HG03108 (cell line): ENCODE data around the gene C10orf95.
"Not testable (repeated sequence)": the region's sequence is repeated elsewhere in the genome, so short reads cannot be mapped to it uniquely, and the experiment has no call there.

Experiments
- ATAC-seq: cut with Tn5 transposase; IDR thresholded peaks from one replicate; pipeline ENCODE4 v1.9.1; 2021; ENCODE audit warnings: moderate library complexity; ENCODE audit not compliant: unreplicated experiment

Gene C10orf95

DNA sequence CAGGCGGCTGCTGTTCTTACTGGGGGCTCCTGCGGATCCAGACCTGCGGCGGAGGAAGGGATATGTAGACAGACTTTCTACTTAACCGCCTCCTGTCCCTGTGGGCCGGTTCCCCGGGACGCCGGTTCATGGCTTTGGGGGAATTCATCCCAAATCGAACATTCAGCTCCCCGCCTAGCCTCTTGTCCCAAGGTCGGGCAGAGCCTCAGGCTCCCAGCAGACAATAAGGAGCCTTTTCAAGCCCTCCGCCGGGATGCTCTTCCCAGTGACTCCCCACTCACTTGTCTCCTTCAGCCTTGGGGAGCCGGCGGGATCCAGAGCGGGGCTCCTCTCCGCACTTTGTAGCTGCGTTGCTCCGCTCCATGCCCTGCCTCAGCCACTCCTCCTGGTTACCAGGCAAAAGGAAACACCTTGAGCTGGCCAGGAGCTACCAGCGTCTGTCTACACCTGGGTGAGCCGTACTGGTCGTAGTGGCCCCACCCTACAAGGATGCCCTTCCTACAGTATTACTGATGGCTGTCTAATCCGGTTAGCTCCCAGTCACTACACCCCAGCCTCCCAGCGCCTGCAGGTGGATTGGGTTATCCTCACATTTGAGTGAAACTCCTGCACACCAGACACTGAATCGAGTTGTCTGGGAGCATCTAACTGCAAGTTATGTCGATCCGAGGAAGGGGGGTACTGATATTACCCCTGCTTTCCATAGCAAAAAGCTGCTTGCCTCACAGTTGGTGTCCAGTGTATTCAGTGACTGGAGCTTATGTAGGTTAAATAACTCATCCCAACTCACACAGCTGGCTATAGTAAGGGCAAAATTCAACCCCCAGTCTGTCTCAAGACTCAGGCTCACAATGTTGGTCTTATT, at the start of gene C10orf95:
Gene C10orf95, minus strand, starts transcription at position 439 of the 865 bp plus-strand sequence. CDS start 450 bp downstream, outside the sequence.
- no peak for ATAC-seq

GRCh38 chr10:102500686-102501085, 49.3 kb upstream of the C10orf95 start:
- ATAC-seq = not testable (repeated sequence)

DNA sequence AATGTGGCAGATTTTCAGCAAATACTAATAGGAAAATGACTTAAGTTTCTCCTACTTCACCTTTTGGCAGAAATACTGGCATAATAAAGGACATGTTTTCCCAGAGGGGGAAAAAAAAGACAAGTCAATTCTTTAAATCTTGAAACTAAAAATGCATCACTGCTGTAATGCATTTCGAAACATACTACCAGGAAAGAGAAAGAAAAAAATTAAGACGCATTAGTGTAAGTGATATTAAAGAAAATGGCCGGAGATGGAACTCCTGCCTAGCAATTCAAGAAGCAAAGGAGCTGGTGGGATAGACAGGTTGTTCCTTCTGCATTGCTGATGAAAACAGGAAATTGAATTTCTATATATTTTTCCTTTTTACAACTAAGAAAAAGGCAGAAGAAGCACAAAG, 48.0 kb upstream of the C10orf95 start:
- no peak for ATAC-seq

GRCh38 chr10:102497545-102497944, 46.2 kb upstream of the C10orf95 start:
- no peak for ATAC-seq

GRCh38 chr10:102493771-102494170, 42.4 kb upstream of the C10orf95 start:
- ATAC-seq = no peak

- ATAC-seq = no peak
Measured at GRCh38 chr10:102492983-102493382, 41.6 kb upstream of the C10orf95 start.

DNA sequence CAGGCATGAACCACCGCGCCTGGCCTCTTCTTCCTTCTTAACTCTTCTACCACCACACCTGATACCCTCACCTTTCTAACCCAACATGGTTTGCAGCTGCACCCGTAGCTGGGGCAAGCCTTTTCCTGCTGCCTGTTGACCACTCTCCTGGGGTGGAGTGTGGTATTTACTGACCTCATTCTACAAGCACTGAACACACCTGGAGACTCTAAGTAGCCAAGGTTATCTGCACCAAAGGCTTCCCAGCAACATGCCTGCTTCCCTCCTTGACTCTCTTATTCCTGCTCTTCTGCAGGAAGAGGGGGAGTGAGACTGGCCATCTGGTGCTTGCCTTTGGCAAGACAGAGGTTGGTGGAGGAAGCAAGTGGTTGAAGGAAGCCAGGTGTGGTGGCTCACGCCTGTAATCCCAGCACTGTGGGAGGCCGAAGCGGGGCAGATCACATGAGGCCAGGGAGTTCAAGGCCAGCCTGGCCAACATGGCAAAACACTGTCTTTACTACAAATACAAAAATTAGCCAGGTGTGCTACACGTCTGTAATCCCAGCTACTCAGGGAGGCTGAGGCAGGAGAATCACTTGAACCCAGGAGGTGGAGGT, 41.1 kb upstream of the C10orf95 start:
- no peak for ATAC-seq

- no peak for ATAC-seq
Measured at GRCh38 chr10:102491136-102491535, 39.8 kb upstream of the C10orf95 start.

DNA sequence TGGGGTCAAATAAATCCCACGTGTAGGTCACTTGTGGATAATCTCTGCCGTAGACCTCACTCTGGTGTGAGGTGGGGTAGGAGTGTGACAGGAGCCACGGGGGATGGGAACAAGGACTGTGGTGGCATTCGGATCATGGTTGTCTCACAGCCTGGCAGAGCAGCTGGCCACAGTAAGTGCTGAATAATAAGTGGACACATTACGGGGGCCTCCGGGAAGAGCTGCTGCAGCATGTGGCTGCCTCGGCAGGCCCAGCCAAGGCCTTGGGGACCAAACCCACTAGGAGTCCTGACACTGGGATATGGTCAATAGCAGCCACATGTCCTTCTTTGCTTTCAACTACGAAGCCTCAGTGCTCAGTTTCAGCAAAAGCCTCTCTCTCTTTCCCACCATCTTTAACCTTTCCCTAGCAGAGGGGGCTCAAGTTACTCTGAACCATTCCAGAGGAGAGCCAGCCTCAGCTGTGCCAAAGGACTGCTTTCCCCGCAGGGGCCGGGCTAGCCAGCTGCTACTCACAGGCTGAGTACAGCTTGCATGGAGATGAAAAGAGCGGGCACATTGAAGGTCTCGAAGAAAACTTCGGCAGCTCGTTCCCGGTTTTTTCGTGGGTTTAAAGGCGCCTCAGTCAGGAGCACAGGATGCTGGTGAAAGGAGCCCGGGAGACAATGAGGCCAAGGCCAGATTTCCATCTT, 33.9 kb upstream of the C10orf95 start:
- no peak for ATAC-seq

- ATAC-seq = no peak
Measured at GRCh38 chr10:102484021-102484420, 32.7 kb upstream of the C10orf95 start.

GRCh38 chr10:102480396-102480795, 29.1 kb upstream of the C10orf95 start:
- ATAC-seq = no peak

DNA sequence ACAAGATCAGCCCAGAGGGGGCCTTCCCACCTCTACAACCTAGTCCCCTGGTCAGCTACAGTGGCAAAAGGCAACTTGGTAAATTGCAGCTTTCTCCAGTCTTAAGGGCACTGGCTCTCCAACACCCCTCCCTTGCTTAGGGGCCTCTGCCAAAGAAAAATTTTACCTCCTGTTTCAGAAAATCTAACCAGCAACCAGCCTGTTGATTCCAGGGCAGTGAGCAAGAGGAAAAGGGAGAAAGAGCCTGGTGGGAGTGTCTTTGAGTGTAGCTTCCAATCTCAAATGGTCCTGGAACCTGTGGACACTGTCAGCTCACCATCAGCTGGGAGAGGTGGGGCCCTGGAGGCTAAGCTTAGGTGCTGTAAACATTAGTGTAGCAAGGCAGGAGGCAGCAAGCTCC, 28.3 kb upstream of the C10orf95 start:
- ATAC-seq = no peak

- ATAC-seq = no peak
Measured at GRCh38 chr10:102476466-102477141, 25.3 kb upstream of the C10orf95 start.

DNA sequence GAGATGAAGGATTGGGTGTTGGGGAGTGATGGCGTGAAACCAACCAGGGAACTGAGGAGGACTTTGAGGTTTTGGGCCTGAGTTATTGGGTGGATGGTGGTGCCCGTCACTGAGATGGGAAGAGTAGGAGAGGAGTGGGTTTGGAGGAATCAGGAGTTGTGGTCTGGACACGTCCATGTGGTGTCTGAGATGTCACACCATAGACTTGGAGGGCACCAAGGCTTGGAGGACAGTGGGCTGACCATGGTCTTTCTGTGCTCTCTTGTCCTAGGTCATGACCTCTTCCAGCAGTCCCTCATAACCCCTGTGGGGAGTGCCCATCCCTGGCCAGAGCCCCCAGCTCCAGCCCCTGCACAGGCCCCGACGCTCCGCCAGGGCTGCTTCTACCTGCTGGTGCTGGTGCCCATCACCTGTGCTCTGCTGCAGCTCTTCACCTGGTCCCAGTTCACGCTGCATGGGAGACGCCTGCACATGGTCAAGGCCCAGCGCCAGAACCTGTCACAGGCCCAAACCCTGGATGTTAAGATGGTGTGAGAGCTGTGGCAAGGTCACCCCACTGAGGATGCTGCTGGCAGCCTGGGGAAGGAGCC, 24.2 kb upstream of the C10orf95 start:
- no peak for ATAC-seq

DNA sequence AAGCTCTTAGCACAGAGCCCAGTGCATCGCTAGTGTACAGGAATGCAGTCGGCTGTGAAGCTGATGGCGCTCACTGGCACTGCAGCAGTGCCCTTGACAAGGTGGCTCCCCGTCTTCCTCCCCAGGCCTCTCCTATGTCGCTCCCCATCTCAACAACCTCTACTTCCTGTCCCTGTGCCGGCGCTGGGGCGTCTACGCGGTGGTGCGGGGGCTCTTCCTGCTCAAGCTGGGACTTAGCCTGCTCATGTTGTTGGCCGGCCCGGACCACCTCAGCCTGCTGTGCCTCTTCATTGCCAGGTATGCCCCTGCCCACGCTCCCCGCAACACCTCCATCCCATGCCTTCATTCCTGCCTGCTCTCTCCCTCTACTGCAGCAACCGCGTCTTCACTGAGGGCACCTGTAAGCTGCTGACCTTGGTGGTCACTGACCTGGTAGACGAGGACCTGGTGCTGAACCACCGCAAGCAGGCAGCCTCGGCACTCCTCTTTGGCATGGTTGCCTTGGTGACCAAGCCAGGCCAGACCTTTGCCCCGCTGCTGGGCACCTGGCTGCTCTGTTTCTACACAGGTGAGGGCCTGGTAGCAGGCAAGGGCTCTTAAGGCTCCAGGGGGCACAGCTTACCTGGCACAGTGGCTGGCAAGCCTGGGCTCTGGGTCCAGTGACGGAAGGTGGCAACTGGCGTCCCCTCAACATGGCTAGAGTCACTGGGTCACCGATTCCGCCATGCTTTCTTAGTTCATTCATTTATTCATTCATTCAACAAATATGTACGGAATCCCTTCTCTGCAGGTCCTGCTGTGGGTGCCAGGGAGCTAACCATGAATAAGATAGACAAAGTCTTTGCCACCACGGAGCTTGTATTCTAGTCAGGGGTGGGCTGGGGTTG, 22.3 kb upstream of the C10orf95 start:
- ATAC-seq = no peak

DNA sequence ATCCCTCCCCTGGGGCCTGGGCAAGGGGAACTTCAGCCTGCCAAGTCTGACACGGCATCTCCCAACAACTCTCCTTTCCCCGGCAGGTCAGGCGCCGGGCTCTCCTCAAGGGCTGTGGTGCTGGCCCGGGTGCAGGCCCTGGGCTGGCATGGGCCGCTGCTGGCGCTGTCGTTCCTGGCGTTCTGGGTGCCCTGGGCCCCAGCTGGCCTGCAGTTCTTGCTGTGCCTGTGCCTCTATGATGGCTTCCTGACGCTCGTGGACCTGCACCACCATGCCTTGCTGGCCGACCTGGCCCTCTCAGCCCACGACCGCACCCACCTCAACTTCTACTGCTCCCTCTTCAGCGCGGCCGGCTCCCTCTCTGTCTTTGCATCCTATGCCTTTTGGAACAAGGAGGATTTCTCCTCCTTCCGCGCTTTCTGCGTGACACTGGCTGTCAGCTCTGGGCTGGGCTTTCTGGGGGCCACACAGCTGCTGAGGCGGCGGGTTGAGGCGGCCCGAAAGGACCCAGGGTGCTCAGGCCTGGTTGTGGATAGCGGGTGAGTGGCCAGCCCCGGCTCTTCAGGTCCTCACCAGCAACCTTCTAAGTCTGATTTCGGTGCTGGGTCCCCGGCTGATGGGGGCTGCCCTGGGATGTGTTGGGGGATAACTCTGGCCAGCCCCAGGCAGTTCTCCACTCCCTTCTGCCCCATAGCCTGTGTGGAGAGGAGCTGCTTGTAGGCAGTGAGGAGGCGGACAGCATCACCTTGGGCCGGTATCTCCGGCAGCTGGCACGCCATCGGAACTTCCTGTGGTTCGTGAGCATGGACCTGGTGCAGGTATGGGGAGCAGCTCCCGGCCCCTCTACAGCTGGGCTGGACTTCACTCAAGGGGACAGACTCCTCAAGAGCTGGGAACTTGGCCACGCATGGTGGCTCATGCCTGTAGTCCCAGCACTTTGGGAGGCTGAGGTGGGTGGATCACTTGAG, 19.5 kb upstream of the C10orf95 start:
- ATAC-seq = no peak

DNA sequence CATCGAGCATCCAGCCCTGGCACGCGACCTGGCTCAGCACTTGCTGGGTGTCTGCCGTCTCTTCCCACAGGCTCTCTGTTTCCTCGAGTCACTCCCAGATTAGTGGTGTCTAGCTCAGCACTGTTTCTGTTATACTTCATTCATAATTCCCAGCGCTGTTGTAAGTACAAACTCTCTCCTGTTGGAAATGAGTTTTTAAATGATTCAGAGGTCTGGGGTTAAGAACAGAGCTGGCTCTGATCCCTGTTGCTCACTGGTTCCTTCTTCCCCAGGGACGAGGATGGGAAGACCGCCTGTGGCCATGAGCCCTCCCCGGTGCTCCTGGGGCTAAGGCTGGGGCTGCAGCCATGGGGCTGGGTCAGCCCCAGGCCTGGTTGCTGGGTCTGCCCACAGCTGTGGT, 17.3 kb upstream of the C10orf95 start:
- no peak for ATAC-seq

DNA sequence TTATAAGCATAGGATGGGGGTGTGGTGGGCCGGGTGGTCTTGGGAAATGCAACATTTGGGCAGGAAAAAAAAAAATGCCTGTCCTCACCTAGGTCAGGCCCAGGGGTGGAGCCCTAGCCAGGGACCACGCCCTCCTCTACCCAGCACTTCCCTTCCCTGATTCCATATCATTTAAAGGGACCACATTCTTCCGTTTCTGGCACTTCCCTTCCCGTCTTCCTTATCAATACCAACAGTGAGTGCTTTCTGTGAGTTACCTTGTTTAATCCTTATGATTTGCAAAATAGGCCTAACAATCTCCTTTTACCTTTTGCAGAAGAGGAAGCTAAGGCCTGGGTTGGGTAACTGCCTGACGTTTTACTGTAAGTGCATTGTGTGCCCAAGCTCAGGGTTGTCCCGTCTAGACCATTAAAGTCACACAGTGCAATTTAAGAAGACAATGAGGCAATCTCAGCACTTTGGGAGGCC, 16.7 kb upstream of the C10orf95 start:
- no peak for ATAC-seq

- ATAC-seq = no peak
Measured at GRCh38 chr10:102467318-102467717, 16.0 kb upstream of the C10orf95 start.
